ENCODE measurements around the gene NCOA4. TPM values are rescaled to one million over a fixed set of nuclear protein-coding genes. Genes with fewer than 3 reads are reported as not detected.
"Not testable (repeated sequence)": the region's sequence is repeated elsewhere in the genome, so short reads cannot be mapped to it uniquely, and the experiment has no call there.

NCOA4 gene
- total and polyA plus RNA-seq, 4 donors: 40.5 to 281 (median 109) TPM

DNA sequence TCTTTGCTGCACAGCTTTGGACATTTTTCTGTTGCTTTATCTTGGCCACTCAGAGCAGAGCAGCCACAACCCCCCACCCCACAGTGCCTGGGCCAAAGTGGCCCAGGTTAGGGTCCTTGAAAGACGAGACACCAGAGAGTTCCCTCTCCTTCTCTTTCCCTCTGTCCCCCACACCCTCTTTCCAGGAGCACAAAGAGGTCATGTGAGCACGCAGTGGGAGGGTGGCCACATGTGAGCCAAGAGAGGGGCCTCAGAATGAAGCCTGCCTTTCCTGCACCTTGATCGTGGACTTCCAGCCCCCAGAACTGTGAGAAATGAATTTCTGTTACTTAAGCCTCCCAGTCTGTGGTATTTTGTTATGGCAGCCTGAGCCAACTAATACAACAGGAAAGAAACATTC, 30.3 kb upstream of the NCOA4 start:
- TF ChIP-seq, protein P1, sequence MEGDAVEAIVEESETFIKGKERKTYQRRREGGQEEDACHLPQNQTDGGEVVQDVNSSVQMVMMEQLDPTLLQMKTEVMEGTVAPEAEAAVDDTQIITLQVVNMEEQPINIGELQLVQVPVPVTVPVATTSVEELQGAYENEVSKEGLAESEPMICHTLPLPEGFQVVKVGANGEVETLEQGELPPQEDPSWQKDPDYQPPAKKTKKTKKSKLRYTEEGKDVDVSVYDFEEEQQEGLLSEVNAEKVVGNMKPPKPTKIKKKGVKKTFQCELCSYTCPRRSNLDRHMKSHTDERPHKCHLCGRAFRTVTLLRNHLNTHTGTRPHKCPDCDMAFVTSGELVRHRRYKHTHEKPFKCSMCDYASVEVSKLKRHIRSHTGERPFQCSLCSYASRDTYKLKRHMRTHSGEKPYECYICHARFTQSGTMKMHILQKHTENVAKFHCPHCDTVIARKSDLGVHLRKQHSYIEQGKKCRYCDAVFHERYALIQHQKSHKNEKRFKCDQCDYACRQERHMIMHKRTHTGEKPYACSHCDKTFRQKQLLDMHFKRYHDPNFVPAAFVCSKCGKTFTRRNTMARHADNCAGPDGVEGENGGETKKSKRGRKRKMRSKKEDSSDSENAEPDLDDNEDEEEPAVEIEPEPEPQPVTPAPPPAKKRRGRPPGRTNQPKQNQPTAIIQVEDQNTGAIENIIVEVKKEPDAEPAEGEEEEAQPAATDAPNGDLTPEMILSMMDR (IDR thresholded peaks at IDR 0.05; ENCODE audit: control extremely low read depth, extremely low read depth): no peak
- no peak overlapping the region for H3K27ac ChIP-seq (ENCODE audit: low read depth in 1 of 2, low read length in 1 of 2)
- no peaks in the 10 kb centered on the region for H3K27me3 ChIP-seq (ENCODE audit: control insufficient read depth in 3 of 3, insufficient read depth in 3 of 3, low read length in 2 of 3)
- no peak overlapping the region for H3K4me3 ChIP-seq
- 82% methylated on average over 3 of the region's 3 CpGs for WGBS, 2 donors
- no peaks in the 10 kb centered on the region for H3K4me1 ChIP-seq (ENCODE audit: control insufficient read depth in 5 of 5, insufficient read depth in 5 of 5, low read length in 5 of 5)
- no peak for DNase-seq
- peaks cover 0 to 2% (median under 1%) of the 10 kb centered on the region in 4 donors for H3K9me3 ChIP-seq (ENCODE audit: control insufficient read depth in 4 of 4, insufficient read depth in 3 of 4, low read length in 3 of 4)
- no peaks in the 10 kb centered on the region for H3K36me3 ChIP-seq (ENCODE audit: control insufficient read depth in 4 of 4, insufficient read depth in 4 of 4, low read length in 4 of 4)
- H3K9ac ChIP-seq (ENCODE audit: insufficient read depth in 1 of 2, low read length in 2 of 2): no peak overlapping the region
- ATAC-seq (ENCODE audit: insufficient read depth, low FRiP score): no peak

GRCh38 chr10:46057927-46058326, 27.5 kb upstream of the NCOA4 start:
- ATAC-seq (ENCODE audit: insufficient read depth, low FRiP score); H3K4me3 ChIP-seq; H3K9me3 ChIP-seq (ENCODE audit: control insufficient read depth in 4 of 4, insufficient read depth in 3 of 4, low read length in 3 of 4); H3K27ac ChIP-seq (ENCODE audit: low read depth in 1 of 2, low read length in 1 of 2); H3K27me3 ChIP-seq (ENCODE audit: control insufficient read depth in 3 of 3, insufficient read depth in 3 of 3, low read length in 2 of 3); H3K9ac ChIP-seq (ENCODE audit: insufficient read depth in 1 of 2, low read length in 2 of 2); DNase-seq; H3K4me1 ChIP-seq (ENCODE audit: control insufficient read depth in 5 of 5, insufficient read depth in 5 of 5, low read length in 5 of 5); H3K36me3 ChIP-seq (ENCODE audit: control insufficient read depth in 4 of 4, insufficient read depth in 4 of 4, low read length in 4 of 4): not testable (repeated sequence)
- WGBS, 2 donors: 95 to 99% methylated on average over 5 of the region's 5 CpGs

DNA sequence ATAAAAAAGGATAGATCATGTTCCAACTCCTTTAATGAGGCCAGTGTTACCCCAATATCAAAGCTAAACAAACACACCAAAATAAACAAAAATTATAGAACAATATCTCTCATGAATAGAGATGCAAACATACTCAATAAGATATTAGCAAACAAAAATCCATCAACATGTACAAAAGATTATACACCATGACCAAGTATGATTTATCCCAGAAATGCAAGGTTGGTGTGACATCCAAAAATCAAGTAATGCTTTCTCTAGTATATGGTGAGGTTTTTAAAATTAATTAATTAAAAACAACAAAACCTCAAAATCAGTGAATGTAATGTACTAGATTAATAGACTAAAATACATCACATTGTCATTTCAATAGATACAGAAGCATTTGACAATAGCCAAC, 26.6 kb upstream of the NCOA4 start:
- DNase-seq (no peak), ATAC-seq (ENCODE audit: insufficient read depth, low FRiP score) (no peak)
- Histone ChIP-seq H3K27me3 (ENCODE audit: control insufficient read depth in 3 of 3, insufficient read depth in 3 of 3, low read length in 2 of 3) (no peaks in the 10 kb centered on the region), H3K36me3 (ENCODE audit: control insufficient read depth in 4 of 4, insufficient read depth in 4 of 4, low read length in 4 of 4) (no peaks in the 10 kb centered on the region), H3K4me3 (no peak overlapping the region), H3K9me3 (ENCODE audit: control insufficient read depth in 4 of 4, insufficient read depth in 3 of 4, low read length in 3 of 4) (peaks cover 0 to 2% (median 0%) of the 10 kb centered on the region in 4 donors), H3K27ac (ENCODE audit: low read depth in 1 of 2, low read length in 1 of 2) (no peak overlapping the region), H3K9ac (ENCODE audit: insufficient read depth in 1 of 2, low read length in 2 of 2) (no peak overlapping the region), H3K4me1 (ENCODE audit: control insufficient read depth in 5 of 5, insufficient read depth in 5 of 5, low read length in 5 of 5) (peaks cover 0 to 8% (median 0%) of the 10 kb centered on the region in 5 donors)
- TF ChIP-seq, protein P1 (IDR thresholded peaks at IDR 0.05; ENCODE audit: control extremely low read depth, extremely low read depth): no peak

DNA sequence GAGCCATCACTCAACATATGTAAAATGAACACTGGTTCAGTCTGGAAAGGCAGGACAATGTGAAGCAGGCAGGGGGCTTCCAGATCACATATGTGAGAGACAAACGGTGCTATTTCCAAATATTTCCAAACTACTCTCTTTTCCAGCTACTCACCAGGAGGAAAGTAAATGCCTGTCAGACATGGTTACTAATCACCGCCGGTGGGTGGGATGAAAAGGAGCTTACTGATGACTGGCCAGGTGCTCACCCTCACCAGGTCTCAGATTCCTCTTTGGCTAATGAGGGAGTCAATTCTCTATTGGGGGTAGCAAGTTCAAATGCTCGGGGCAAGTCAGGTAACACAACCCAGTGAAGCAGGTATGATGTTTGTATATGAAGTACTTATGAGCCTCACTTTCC, 25.3 kb upstream of the NCOA4 start:
- Histone ChIP-seq H3K27ac (ENCODE audit: low read depth in 1 of 2, low read length in 1 of 2) (no peak overlapping the region), H3K9ac (ENCODE audit: insufficient read depth in 1 of 2, low read length in 2 of 2) (no peak overlapping the region), H3K36me3 (ENCODE audit: control insufficient read depth in 4 of 4, insufficient read depth in 4 of 4, low read length in 4 of 4) (no peaks in the 10 kb centered on the region), H3K27me3 (ENCODE audit: control insufficient read depth in 3 of 3, insufficient read depth in 3 of 3, low read length in 2 of 3) (no peaks in the 10 kb centered on the region), H3K4me1 (ENCODE audit: control insufficient read depth in 5 of 5, insufficient read depth in 5 of 5, low read length in 5 of 5) (peaks cover 0 to 17% (median 0%) of the 10 kb centered on the region in 5 donors), H3K9me3 (ENCODE audit: control insufficient read depth in 4 of 4, insufficient read depth in 3 of 4, low read length in 3 of 4) (peaks cover 0 to 2% (median 0%) of the 10 kb centered on the region in 4 donors), H3K4me3 (no peak overlapping the region)
- WGBS, 2 donors: 79% methylated on average over 4 of the region's 4 CpGs
- DNase-seq (no peak), ATAC-seq (ENCODE audit: insufficient read depth, low FRiP score) (no peak)
- TF ChIP-seq, protein P1 (IDR thresholded peaks at IDR 0.05; ENCODE audit: control extremely low read depth, extremely low read depth): no peak
